GM10248 (cell line): ENCODE results near the gene STIMATE.

Source experiments
- CTCF ChIA-PET: fragments of 300-600 bp; sonication (Branson Sonifier 250); formaldehyde crosslinking; extraction: SDS; loops from one replicate; lab custom pipeline; 2021; ENCODE audit warnings: antibody characterized with exemption; lab: Yijun Ruan, JAX
- POLR2A ChIA-PET: fragments of 350-650 bp; sonication (Branson Sonifier 250); formaldehyde crosslinking; extraction: SDS; loops from one replicate; lab custom pipeline; 2020; ENCODE audit warnings: antibody characterized with exemption; lab: Yijun Ruan, JAX
- DNase-seq: peaks from one replicate; pipeline ENCODE4 v3.0.0; 2012; ENCODE audit errors: extremely low spot score
- CTCF ChIP-seq: IDR thresholded peaks from 2 replicates; pipeline ENCODE4 v1.5.1; 2012; ENCODE audit warnings: mild to moderate bottlenecking, low read depth; ENCODE audit errors: extremely low read depth, missing control alignments, control extremely low read depth

Gene STIMATE

GRCh38 chr3:52787672-52788625 lies 109.4 kb downstream of the STIMATE start:
- CTCF ChIA-PET = interaction anchor here (1.2 to 2.9 kb wide), 4 partner anchors 11 to 28 kb away, joined by 3 to 12 read pairs (median 6); no protein-coding TSS in a partner anchor
- DNase-seq = no peak
- POLR2A ChIA-PET = no interaction called here
- no peak for TF ChIP-seq CTCF

DNA sequence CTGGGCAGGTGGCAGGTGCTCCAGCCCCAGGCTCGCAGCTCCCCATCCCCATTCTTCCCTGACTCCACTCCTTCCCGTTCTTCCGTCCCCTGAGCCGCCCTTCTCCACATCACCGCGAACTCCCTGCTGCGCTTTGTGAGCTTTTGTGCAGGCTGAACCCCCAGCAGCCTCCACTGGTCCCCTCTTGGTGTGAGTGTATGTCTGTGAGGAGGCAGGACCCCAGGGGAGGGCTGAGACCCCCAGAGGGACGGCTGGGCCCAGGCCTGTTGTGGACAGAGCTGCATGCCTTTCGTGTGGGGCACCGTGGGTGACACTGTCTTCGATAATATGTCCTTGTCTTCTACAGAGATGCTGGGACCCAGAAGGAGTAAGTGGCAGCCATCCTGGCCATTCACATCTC lies 110.1 kb downstream of the STIMATE start:
- TF ChIP-seq CTCF = no peak
- ChIA-PET POLR2A (no interaction called here), CTCF (interaction anchor here (1.2 to 2.6 kb wide), 4 partner anchors 11 to 29 kb away, joined by 3 to 12 read pairs (median 3); no protein-coding TSS in a partner anchor)
- DNase-seq = no peak
